ENCODE measurements around the gene ERI2. TPM values are rescaled to one million over a fixed set of nuclear protein-coding genes. Genes with fewer than 3 reads are reported as not detected.
"Not testable (repeated sequence)": the region's sequence is repeated elsewhere in the genome, so short reads cannot be mapped to it uniquely, and the experiment has no call there.

Gene ERI2
- total RNA-seq, 2 experiments from 2014 or later, result 12.5 to 17.3 TPM

GRCh38 chr16:20811889-20812439 is 5.7 kb upstream of the ERI2 start:
- H3K4me1 Mint-ChIP-seq, result peaks cover 33% of the 10 kb centered on the region
- H3K36me3 Mint-ChIP-seq (ENCODE audit: low read depth), result peaks cover 32% of the 10 kb centered on the region
- ChIA-PET CTCF (no interaction called here), POLR2A (no interaction called here)
- no peak for DNase-seq
- H3K27me3 Mint-ChIP-seq, result no peaks in the 10 kb centered on the region
- H3K27ac Mint-ChIP-seq, result no peak overlapping the region
- no peaks in the 10 kb centered on the region for H3K9me3 Mint-ChIP-seq
- no peak overlapping the region for H3K4me3 Mint-ChIP-seq

GRCh38 chr16:20807862-20808261 is 1.6 kb upstream of the ERI2 start:
- Mint-ChIP-seq H3K4me3 (peak overlapping the region; percentile 96), H3K36me3 (ENCODE audit: low read depth) (peaks cover 10% of the 10 kb centered on the region), H3K4me1 (peaks cover 40% of the 10 kb centered on the region), H3K27me3 (no peaks in the 10 kb centered on the region), H3K27ac (peak overlapping the region; percentile 94), H3K9me3 (no peaks in the 10 kb centered on the region)
- ChIA-PET POLR2A (no interaction called here), CTCF (no interaction called here)
- no peak for DNase-seq

GRCh38 chr16:20805684-20806167 is 546 bp downstream of the ERI2 start:
- DNase-seq; H3K27me3 Mint-ChIP-seq; H3K9me3 Mint-ChIP-seq; H3K36me3 Mint-ChIP-seq (ENCODE audit: low read depth): not testable (repeated sequence)
- H3K4me3 Mint-ChIP-seq, result peak overlapping the region; percentile 96
- ChIA-PET CTCF (interaction anchor here (1.0 to 1.7 kb wide), 4 partner anchors 9 to 65 kb away, joined by 3 to 11 read pairs (median 4); no protein-coding TSS in a partner anchor), POLR2A (interaction anchor here (0.5 to 1.2 kb wide), 2 partner anchors 9 to 45 kb away, joined by 3 read pairs; no protein-coding TSS in a partner anchor)
- H3K27ac Mint-ChIP-seq, result peak overlapping the region; percentile 94
- H3K4me1 Mint-ChIP-seq, result peaks cover 35% of the 10 kb centered on the region

- H3K27ac Mint-ChIP-seq, result peak overlapping the region; percentile 1
- H3K27me3 Mint-ChIP-seq, result no peaks in the 10 kb centered on the region
- H3K4me1 Mint-ChIP-seq, result peaks cover 37% of the 10 kb centered on the region
- ChIA-PET POLR2A (no interaction called here), CTCF (interaction anchor here (0.7 to 2.0 kb wide), 3 partner anchors 49 to 398 kb away, joined by 3 to 4 read pairs (median 4); no protein-coding TSS in a partner anchor)
- no peak for DNase-seq
- H3K9me3 Mint-ChIP-seq, result no peaks in the 10 kb centered on the region
- H3K36me3 Mint-ChIP-seq (ENCODE audit: low read depth), result peaks cover 14% of the 10 kb centered on the region
- H3K4me3 Mint-ChIP-seq, result no peak overlapping the region
Observed at GRCh38 chr16:20803561-20804214, 2.6 kb downstream of the ERI2 start.

DNA sequence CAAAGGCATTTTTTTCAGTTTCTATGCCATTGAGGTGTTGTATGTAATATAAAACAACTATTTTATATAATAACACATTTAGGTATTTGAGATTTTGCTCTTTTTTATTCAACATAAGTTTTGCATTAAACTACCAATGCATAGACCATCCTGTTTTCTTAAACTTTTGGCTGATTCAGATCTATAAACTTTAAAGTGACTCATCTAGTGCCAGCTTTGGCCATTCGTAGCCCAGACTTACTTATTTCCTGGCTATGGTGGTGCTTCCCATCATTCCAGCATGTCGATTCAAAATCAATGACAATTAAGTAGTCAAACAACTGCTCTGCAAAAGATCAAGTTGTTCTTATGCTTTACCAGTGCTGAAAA is 3.1 kb downstream of the ERI2 start:
- Mint-ChIP-seq H3K4me1 (peaks cover 40% of the 10 kb centered on the region), H3K27me3 (no peaks in the 10 kb centered on the region), H3K27ac (peak overlapping the region; percentile 1), H3K9me3 (no peaks in the 10 kb centered on the region), H3K36me3 (ENCODE audit: low read depth) (peaks cover 16% of the 10 kb centered on the region), H3K4me3 (no peak overlapping the region)
- no peak for DNase-seq
- ChIA-PET CTCF (interaction anchor here (0.7 to 2.0 kb wide), 2 partner anchors 48 to 63 kb away, joined by 4 read pairs; no protein-coding TSS in a partner anchor), POLR2A (no interaction called here)

- Mint-ChIP-seq H3K27ac (no peak overlapping the region), H3K4me1 (peaks cover 36% of the 10 kb centered on the region), H3K4me3 (no peak overlapping the region), H3K36me3 (ENCODE audit: low read depth) (peaks cover 20% of the 10 kb centered on the region), H3K9me3 (no peaks in the 10 kb centered on the region), H3K27me3 (no peaks in the 10 kb centered on the region)
- DNase-seq, result no peak
- CTCF ChIA-PET, result no interaction called here
- POLR2A ChIA-PET, result no interaction called here
Observed at GRCh38 chr16:20801278-20801677, 5.0 kb downstream of the ERI2 start.

- Mint-ChIP-seq H3K4me3 (no peak overlapping the region), H3K36me3 (ENCODE audit: low read depth) (peaks cover 20% of the 10 kb centered on the region), H3K4me1 (peaks cover 24% of the 10 kb centered on the region), H3K27ac (no peak overlapping the region), H3K27me3 (no peaks in the 10 kb centered on the region), H3K9me3 (no peaks in the 10 kb centered on the region)
- POLR2A ChIA-PET, result no interaction called here
- CTCF ChIA-PET, result no interaction called here
- no peak for DNase-seq
Observed at GRCh38 chr16:20799599-20799998, 6.7 kb downstream of the ERI2 start.

- Mint-ChIP-seq H3K27ac (peak overlapping the region; percentile 47), H3K36me3 (ENCODE audit: low read depth) (peaks cover 20% of the 10 kb centered on the region), H3K4me3 (no peak overlapping the region), H3K27me3 (no peaks in the 10 kb centered on the region), H3K9me3 (no peaks in the 10 kb centered on the region), H3K4me1 (peaks cover 22% of the 10 kb centered on the region)
- POLR2A ChIA-PET, result no interaction called here
- CTCF ChIA-PET, result no interaction called here
- no peak for DNase-seq
Observed at GRCh38 chr16:20798364-20798763, 7.9 kb downstream of the ERI2 start.

DNA sequence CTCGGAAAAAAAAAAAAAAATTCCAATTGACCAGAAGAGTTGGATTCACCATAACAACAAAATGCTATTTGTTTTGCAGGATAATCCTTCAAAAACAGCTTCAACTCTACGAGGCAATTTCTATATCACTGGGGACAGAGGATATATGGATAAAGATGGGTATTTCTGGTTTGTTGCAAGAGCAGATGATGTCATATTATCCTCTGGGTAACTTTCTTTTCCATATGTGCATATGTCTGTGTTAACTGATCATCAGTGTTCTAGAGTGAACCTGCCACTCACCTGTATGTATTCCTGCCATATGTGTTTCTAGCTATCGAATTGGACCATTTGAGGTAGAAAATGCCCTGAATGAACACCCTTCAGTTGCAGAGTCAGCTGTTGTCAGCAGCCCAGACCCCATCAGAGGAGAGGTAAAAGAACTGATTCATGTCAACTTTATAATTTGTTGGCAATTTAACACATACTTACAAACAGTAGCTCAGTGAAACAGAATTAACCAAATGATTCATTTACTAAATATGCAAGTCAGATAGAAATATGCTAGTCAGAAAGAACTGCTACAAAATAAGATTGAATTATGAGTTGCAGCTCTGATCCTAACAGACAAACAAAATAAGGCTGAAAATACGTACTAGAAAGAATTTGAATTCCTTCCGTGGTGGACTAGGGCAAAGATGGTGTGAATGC is 14.2 kb downstream of the ERI2 start:
- no peaks in the 10 kb centered on the region for H3K27me3 Mint-ChIP-seq
- H3K4me3 Mint-ChIP-seq, result no peak overlapping the region
- H3K4me1 Mint-ChIP-seq, result no peaks in the 10 kb centered on the region
- no peak for DNase-seq
- CTCF ChIA-PET, result interaction anchor here (1.0 to 1.6 kb wide), 3 partner anchors 9 to 207 kb away, joined by 3 to 11 read pairs (median 4); no protein-coding TSS in a partner anchor
- H3K36me3 Mint-ChIP-seq (ENCODE audit: low read depth), result no peaks in the 10 kb centered on the region
- POLR2A ChIA-PET, result no interaction called here
- no peak overlapping the region for H3K27ac Mint-ChIP-seq
- no peaks in the 10 kb centered on the region for H3K9me3 Mint-ChIP-seq

- ChIA-PET POLR2A (no interaction called here), CTCF (interaction anchor here (0.5 to 1.9 kb wide), 2 partner anchors 11 to 46 kb away, joined by 4 to 5 read pairs; no protein-coding TSS in a partner anchor)
- no peak overlapping the region for H3K4me3 Mint-ChIP-seq
- no peaks in the 10 kb centered on the region for H3K36me3 Mint-ChIP-seq (ENCODE audit: low read depth)
- no peaks in the 10 kb centered on the region for H3K27me3 Mint-ChIP-seq
- no peak overlapping the region for H3K27ac Mint-ChIP-seq
- no peaks in the 10 kb centered on the region for H3K4me1 Mint-ChIP-seq
- no peak for DNase-seq
- H3K9me3 Mint-ChIP-seq, result no peaks in the 10 kb centered on the region
Observed at GRCh38 chr16:20789130-20789529, 17.1 kb downstream of the ERI2 start.

- CTCF ChIA-PET, result no interaction called here
- Mint-ChIP-seq H3K9me3 (no peaks in the 10 kb centered on the region), H3K36me3 (ENCODE audit: low read depth) (no peaks in the 10 kb centered on the region), H3K27me3 (no peaks in the 10 kb centered on the region), H3K27ac (no peak overlapping the region), H3K4me1 (no peaks in the 10 kb centered on the region), H3K4me3 (no peak overlapping the region)
- no peak for DNase-seq
- POLR2A ChIA-PET, result no interaction called here
Observed at GRCh38 chr16:20784204-20784603, 22.1 kb downstream of the ERI2 start.

DNA sequence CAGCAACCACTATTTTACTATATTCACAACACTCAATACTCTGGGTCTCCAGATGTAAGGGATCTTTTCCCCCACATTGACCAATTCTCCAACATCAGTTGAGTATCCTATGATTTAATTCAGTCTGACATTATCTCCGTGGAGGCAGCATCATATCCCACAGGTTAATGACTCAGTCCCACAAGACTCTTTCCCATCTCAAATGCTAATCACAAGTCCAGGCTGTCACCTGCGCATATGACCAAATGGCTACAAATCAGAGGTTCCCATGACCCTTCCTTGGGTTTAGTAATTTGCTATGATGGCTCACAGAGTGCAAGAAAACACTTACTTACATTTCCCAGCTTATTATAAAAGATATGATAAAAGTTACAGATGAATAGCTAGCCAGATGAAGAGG is 23.8 kb downstream of the ERI2 start:
- Mint-ChIP-seq H3K9me3 (no peaks in the 10 kb centered on the region), H3K4me3 (no peak overlapping the region), H3K27me3 (no peaks in the 10 kb centered on the region), H3K4me1 (no peaks in the 10 kb centered on the region), H3K27ac (no peak overlapping the region), H3K36me3 (ENCODE audit: low read depth) (no peaks in the 10 kb centered on the region)
- ChIA-PET CTCF (interaction anchor here (0.7 to 1.0 kb wide), 3 partner anchors 10 to 251 kb away, joined by 3 to 4 read pairs (median 3); no protein-coding TSS in a partner anchor), POLR2A (no interaction called here)
- no peak for DNase-seq

DNA sequence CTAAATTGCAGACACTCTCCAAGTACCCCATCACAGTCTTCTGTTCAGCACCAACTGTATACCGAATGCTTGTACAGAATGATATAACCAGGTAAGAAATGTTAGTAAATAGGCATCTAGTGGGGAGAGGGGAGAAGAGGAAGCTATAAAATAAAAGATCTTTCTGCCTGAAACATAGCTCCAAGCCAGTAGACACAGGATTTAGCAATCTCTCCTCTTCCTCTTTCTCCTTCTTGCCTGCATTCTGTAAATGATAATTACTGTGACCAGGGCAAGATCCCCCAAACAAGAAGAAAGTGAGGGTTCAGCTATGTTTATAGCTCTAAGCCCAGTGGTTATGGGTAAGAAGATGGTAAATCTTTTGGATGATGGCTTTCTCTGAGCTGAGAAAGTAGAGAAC is 24.6 kb downstream of the ERI2 start:
- Mint-ChIP-seq H3K27ac (no peak overlapping the region), H3K9me3 (no peaks in the 10 kb centered on the region), H3K4me3 (no peak overlapping the region), H3K36me3 (ENCODE audit: low read depth) (no peaks in the 10 kb centered on the region), H3K4me1 (no peaks in the 10 kb centered on the region), H3K27me3 (no peaks in the 10 kb centered on the region)
- ChIA-PET POLR2A (interaction anchor here (0.7 kb wide), 1 partner anchor 48 kb away, joined by 4 read pairs; no protein-coding TSS in a partner anchor), CTCF (no interaction called here)
- no peak for DNase-seq
